H9 (cell line): ENCODE measurements around the gene KIAA0825. TPM values are rescaled to one million over a fixed set of nuclear protein-coding genes. Genes with fewer than 3 reads are reported as not detected.

Experiments
- DNase-seq: peaks from one replicate; pipeline ENCODE4 v3.0.0-alpha.2; 2017
- H2AFZ ChIP-seq: one replicate; pipeline ENCODE4 v1.6.1; 2013; ENCODE audit warnings: mild to moderate bottlenecking, low read length, control low read depth, moderate library complexity
- H2AK5ac ChIP-seq: 2 replicates; pipeline ENCODE4 v1.6.1; 2013; ENCODE audit warnings: low read length, control low read depth, mixed read lengths; ENCODE audit not compliant: insufficient read length
- H2BK120ac ChIP-seq: one replicate; pipeline ENCODE4 v1.6.1; 2013; ENCODE audit warnings: low read depth, mild to moderate bottlenecking, low read length, control low read depth, inconsistent platforms; ENCODE audit not compliant: poor library complexity, severe bottlenecking
- H2BK12ac ChIP-seq: 2 replicates; pipeline ENCODE4 v1.6.1; 2013; ENCODE audit warnings: low read length, control low read depth, mixed read lengths, low read depth; ENCODE audit not compliant: insufficient read length
- H2BK15ac ChIP-seq: 2 replicates; pipeline ENCODE4 v1.6.1; 2013; ENCODE audit warnings: low read depth, low read length, control low read depth
- H2BK20ac ChIP-seq: one replicate; pipeline ENCODE4 v1.6.1; 2013; ENCODE audit warnings: low read depth, mild to moderate bottlenecking, low read length, control low read depth, inconsistent platforms; ENCODE audit not compliant: poor library complexity, severe bottlenecking
- H2BK5ac ChIP-seq: 2 replicates; pipeline ENCODE4 v1.6.1; 2013; ENCODE audit warnings: low read length, control low read depth, mixed read lengths; ENCODE audit not compliant: insufficient read length
- H3K14ac ChIP-seq: 2 replicates; pipeline ENCODE4 v1.6.1; 2013; ENCODE audit warnings: low read length, control low read depth; ENCODE audit not compliant: insufficient read depth
- H3K18ac ChIP-seq: 2 replicates; pipeline ENCODE4 v1.6.1; 2013; ENCODE audit warnings: low read depth, mild to moderate bottlenecking, mixed read lengths, low read length, control low read depth; ENCODE audit not compliant: insufficient read length
- H3K23ac ChIP-seq: 2 replicates; pipeline ENCODE4 v1.6.1; 2013; ENCODE audit warnings: low read length, control low read depth, mixed read lengths, low read depth; ENCODE audit not compliant: insufficient read length
- H3K23me2 ChIP-seq: 2 replicates; pipeline ENCODE4 v1.6.1; 2013; ENCODE audit warnings: low read depth, mild to moderate bottlenecking, mixed read lengths, low read length, control low read depth; ENCODE audit not compliant: insufficient read length, poor library complexity, severe bottlenecking
- H3K27ac ChIP-seq: 2 replicates; pipeline ENCODE4 v1.5.1; 2013; ENCODE audit warnings: low read length, control low read depth, mixed read lengths, low read depth; ENCODE audit not compliant: insufficient read length
- H3K27me3 ChIP-seq: 2 replicates; pipeline ENCODE4 v1.6.1; 2013; ENCODE audit warnings: low read length, control low read depth, inconsistent platforms; ENCODE audit not compliant: insufficient read depth
- H3K4ac ChIP-seq: 2 replicates; pipeline ENCODE4 v1.6.1; 2013; ENCODE audit warnings: low read depth, mild to moderate bottlenecking, control low read depth, inconsistent platforms, low read length, moderate library complexity
- H3K4me1 ChIP-seq: 2 replicates; pipeline ENCODE4 v1.6.1; 2013; ENCODE audit warnings: low read length, control low read depth, inconsistent platforms; ENCODE audit not compliant: insufficient read depth
- H3K4me2 ChIP-seq: 2 replicates; pipeline ENCODE4 v1.6.1; 2013; ENCODE audit warnings: low read length, control low read depth, mixed read lengths; ENCODE audit not compliant: insufficient read length, insufficient read depth
- H3K56ac ChIP-seq: 2 replicates; pipeline ENCODE4 v1.6.1; 2013; ENCODE audit warnings: low read depth, mild to moderate bottlenecking, mixed read lengths, low read length, control low read depth; ENCODE audit not compliant: insufficient read length
- H3K79me1 ChIP-seq: 2 replicates; pipeline ENCODE4 v1.6.1; 2013; ENCODE audit warnings: low read depth, mild to moderate bottlenecking, moderate library complexity, low read length, control low read depth, inconsistent platforms; ENCODE audit not compliant: insufficient read depth, poor library complexity, severe bottlenecking
- H3K79me2 ChIP-seq: 2 replicates; pipeline ENCODE4 v1.6.1; 2013; ENCODE audit warnings: low read length, control low read depth, inconsistent platforms; ENCODE audit not compliant: insufficient read depth
- H3K9ac ChIP-seq: 2 replicates; pipeline ENCODE4 v1.6.1; 2013; ENCODE audit warnings: low read length, control low read depth, mixed read lengths; ENCODE audit not compliant: insufficient read length; ENCODE audit errors: extremely low read depth
- H3K9me3 ChIP-seq: one replicate; pipeline ENCODE4 v1.6.1; 2013; ENCODE audit warnings: low read depth, low read length, inconsistent platforms; ENCODE audit not compliant: control insufficient read depth
- H3T11ph ChIP-seq: one replicate; pipeline ENCODE4 v1.6.1; 2013; ENCODE audit warnings: mild to moderate bottlenecking, low read length, control low read depth, inconsistent platforms
- H4K20me1 ChIP-seq: one replicate; pipeline ENCODE4 v1.6.1; 2013; ENCODE audit not compliant: control insufficient read depth, insufficient read length, insufficient read depth
- H4K5ac ChIP-seq: 2 replicates; pipeline ENCODE4 v1.6.1; 2013; ENCODE audit warnings: low read depth, mild to moderate bottlenecking, mixed read lengths, low read length, control low read depth; ENCODE audit not compliant: insufficient read length
- H4K8ac ChIP-seq: replicated peaks from 2 replicates; pipeline ENCODE4 v1.6.1; 2013; ENCODE audit warnings: low read length, control low read depth, mixed read lengths, low read depth; ENCODE audit not compliant: insufficient read length
- H4K91ac ChIP-seq: 2 replicates; pipeline ENCODE4 v1.6.1; 2013; ENCODE audit warnings: low read depth, mild to moderate bottlenecking, moderate library complexity, mixed read lengths, low read length, control low read depth; ENCODE audit not compliant: insufficient read length
- H3K27ac Mint-ChIP-seq, 3 experiments: 2 replicates in 2 of 3; 3 replicates in 1 of 3; pipeline ENCODE4 v1.8.0; 2020 to 2021; ENCODE audit warnings: mixed read lengths in 3 of 3, mild to moderate bottlenecking in 1 of 3, moderate library complexity in 1 of 3
- H3K27me3 Mint-ChIP-seq: 2 replicates; pipeline ENCODE4 v1.8.0; 2021; ENCODE audit warnings: low read depth, mild to moderate bottlenecking, moderate library complexity, mixed read lengths
- H3K36me3 Mint-ChIP-seq, 3 experiments: 2 replicates in 2 of 3; 3 replicates in 1 of 3; pipeline ENCODE4 v1.8.0; 2020 to 2021; ENCODE audit warnings: low read depth in 3 of 3, mixed read lengths in 3 of 3; ENCODE audit not compliant: insufficient read depth in 1 of 3
- H3K4me1 Mint-ChIP-seq, 2 experiments: 2 replicates each; pipeline ENCODE4 v1.8.0; 2020; ENCODE audit warnings: mixed read lengths in 2 of 2
- H3K4me3 Mint-ChIP-seq, 2 experiments: 2 replicates in 1 of 2; 3 replicates in 1 of 2; pipeline ENCODE4 v1.8.0; 2020 to 2021; ENCODE audit warnings: mild to moderate bottlenecking in 2 of 2, mixed read lengths in 2 of 2, moderate library complexity in 1 of 2
- H3K9me3 Mint-ChIP-seq, 2 experiments: 2 replicates in 1 of 2; 3 replicates in 1 of 2; pipeline ENCODE4 v1.8.0; 2020; ENCODE audit warnings: mild to moderate bottlenecking in 2 of 2, mixed read lengths in 2 of 2, moderate library complexity in 1 of 2
- CTCF ChIP-seq: fragments of 200-600 bp; sonication (generic); conservative IDR thresholded peaks from 3 replicates; pipeline ENCODE4 v1.8.0; 2021; ENCODE audit warnings: antibody characterized with exemption, mild to moderate bottlenecking
- WGBS: extraction: QIAGEN DNeasy Blood & Tissue Kit; methylation state at CpG from one replicate; pipeline ENCODE4 v1.1.7; 2013; ENCODE audit warnings: missing lambda C conversion rate, low lambda C conversion rate, mixed read lengths; ENCODE audit not compliant: insufficient read length; ENCODE audit errors: extremely low coverage; 5-methylcytosine and 5-hydroxymethylcytosine counted together
- total RNA-seq: library from RNA; stranded (reverse); gene quantifications from 2 replicates; pipeline ENCODE4 v1.2.1, GENCODE V29; 2021

Gene KIAA0825
- total RNA-seq, 1 experiment from 2014 or later = 1.8 TPM

GRCh38 chr5:94667937-94668336 is 49.5 kb upstream of the KIAA0825 start:
- Histone ChIP-seq H2BK15ac (no peak overlapping the region), H3K9me3 (no peaks in the 10 kb centered on the region), H4K8ac (no peak overlapping the region), H2BK12ac (no peak overlapping the region), H3K4me1 (no peaks in the 10 kb centered on the region), H4K20me1 (no peaks in the 10 kb centered on the region), H2BK5ac (no peak overlapping the region), H2AFZ (no peak overlapping the region), H2BK20ac (no peak overlapping the region), H3K27me3 (no peaks in the 10 kb centered on the region), H3K4me2 (no peak overlapping the region), H3K79me1 (no peaks in the 10 kb centered on the region), H3K23ac (no peak overlapping the region), H3K18ac (no peak overlapping the region), H3K23me2 (no peaks in the 10 kb centered on the region), H4K5ac (no peak overlapping the region), H3T11ph (no peak overlapping the region), H3K4ac (no peak overlapping the region), H3K9ac (no peak overlapping the region), H3K56ac (no peak overlapping the region), H3K27ac (no peak overlapping the region), H4K91ac (no peak overlapping the region), H2AK5ac (no peak overlapping the region), H3K14ac (no peak overlapping the region), H3K79me2 (no peaks in the 10 kb centered on the region), H2BK120ac (no peak overlapping the region)
- DNase-seq = no peak
- no peak for TF ChIP-seq CTCF
- no CpG with 5 or more reads among the region's 3 CpGs for WGBS
- Mint-ChIP-seq H3K27ac (peak overlapping the region in 2 of 3 experiments; percentile 19 to 41; a peak in 2 of 7 replicates), H3K36me3 (peaks cover 4 to 13% (median 10%) of the 10 kb centered on the region in 3 experiments; a peak in 6 of 7 replicates), H3K9me3 (no peaks in the 10 kb centered on the region), H3K27me3 (no peaks in the 10 kb centered on the region), H3K4me1 (no peaks in the 10 kb centered on the region), H3K4me3 (no peak overlapping the region)
